Left lung (tissue), 10 donors: ENCODE results near the gene PALLD. TPM values are rescaled to one million over a fixed set of nuclear protein-coding genes. Genes with fewer than 3 reads are reported as not detected.

ENCODE experiments used
- ATAC-seq: fragments of 200-7000 bp; cut with Tn5 transposase; one replicate; pipeline ENCODE4 v1.9.1; 2020; ENCODE audit warnings: moderate library complexity
- DNase-seq, 4 donors: peaks; one replicate each; pipeline ENCODE4 v3.0.0-alpha.2; 2013 to 2020
- H3K27ac ChIP-seq, 2 donors: fragments of 200-600 bp; sonication (generic) in 1 of 2; one replicate each; pipeline versions ENCODE4 v1.5.0 to v1.8.0; 2020 to 2021
- H3K27me3 ChIP-seq, 2 donors: fragments of 200-600 bp; sonication (generic) in 1 of 2; one replicate each; pipeline versions ENCODE4 v1.5.0 to v1.8.0; 2020 to 2021
- H3K36me3 ChIP-seq, 2 donors: fragments of 200-600 bp; sonication (generic) in 1 of 2; one replicate each; pipeline versions ENCODE4 v1.5.0 to v1.8.0; 2020 to 2021
- H3K4me1 ChIP-seq, 2 donors: fragments of 200-600 bp; one replicate each; pipeline ENCODE4 v1.8.0; 2021
- H3K4me3 ChIP-seq, 2 donors: fragments of 200-600 bp; sonication (generic) in 1 of 2; one replicate each; pipeline versions ENCODE4 v1.5.0 to v1.8.0; 2020 to 2021; ENCODE audit warnings: mild to moderate bottlenecking in 1 of 2
- H3K9me3 ChIP-seq, 2 donors: fragments of 200-600 bp; sonication (generic) in 1 of 2; one replicate each; pipeline versions ENCODE4 v1.5.0 to v1.8.0; 2020 to 2021
- CTCF ChIP-seq, 2 donors: fragments of 200-600 bp; sonication (generic) in 1 of 2; IDR thresholded peaks; one replicate each; pipeline versions ENCODE4 v1.5.0 to v1.8.0; 2021; ENCODE audit warnings: antibody characterized with exemption in 2 of 2
- intact Hi-C, 2 donors: fragments of 100-400 bp; cut with DNase I; formaldehyde crosslinking; loops; one replicate each; pipeline versions ENCODE4 v1.11.2 to v1.14.2; 2022
- polyA plus RNA-seq, 6 donors: library from polyadenylated mRNA; unstranded; fragments of 120-200 nt; gene quantifications; one replicate each; pipeline ENCODE4 v1.2.1, GENCODE V29; 2013; ENCODE audit not compliant: insufficient read length in 6 of 6
- total RNA-seq, 2 donors: library from RNA; stranded (reverse); fragmentation: NEBNext Ultra II Directional; extraction: Animal tissue kit (Norgen Biotek cat#: 25700); gene quantifications; one replicate each; pipeline ENCODE4 v1.2.1, GENCODE V29; 2021
- donor health status: DM: no; HTN: yes; CAD: no.
- donor health status: DM: no; HTN: no; CAD: no.

PALLD gene
- total and polyA plus RNA-seq, 8 donors: 67.5 to 194 (median 80.4) TPM

- H3K4me3 ChIP-seq: no peak overlapping the region
- ATAC-seq: no peak
- H3K4me1 ChIP-seq: peaks cover 0 to 11% of the 10 kb centered on the region in 2 donors
- intact Hi-C loops: no loop called here
- no peaks in the 10 kb centered on the region for H3K9me3 ChIP-seq
- H3K27ac ChIP-seq: peak overlapping the region in 1 of 2 donors; percentile 80
- TF ChIP-seq CTCF (IDR thresholded peaks at IDR 0.05): no peak
- H3K27me3 ChIP-seq: peaks cover 0 to 42% of the 10 kb centered on the region in 2 donors
- H3K36me3 ChIP-seq: no peaks in the 10 kb centered on the region
- no peak for DNase-seq
Observed at GRCh38 chr4:168636040-168636439, 139.2 kb downstream of the PALLD start.

- intact Hi-C loops: no loop called here
- H3K4me3 ChIP-seq: no peak overlapping the region
- ATAC-seq (peak; percentile 8), DNase-seq (no peak)
- H3K36me3 ChIP-seq: no peaks in the 10 kb centered on the region
- peaks cover 0 to 36% of the 10 kb centered on the region in 2 donors for H3K27me3 ChIP-seq
- peaks cover 0 to 8% of the 10 kb centered on the region in 2 donors for H3K4me1 ChIP-seq
- peak overlapping the region; percentile 46 to 80 for H3K27ac ChIP-seq
- H3K9me3 ChIP-seq: no peaks in the 10 kb centered on the region
- no peak for TF ChIP-seq CTCF (IDR thresholded peaks at IDR 0.05)
Observed at GRCh38 chr4:168636506-168637196, 139.8 kb downstream of the PALLD start.

GRCh38 chr4:168637872-168638756 lies 141.3 kb downstream of the PALLD start:
- TF ChIP-seq CTCF (IDR thresholded peaks at IDR 0.05): no peak
- Histone ChIP-seq H3K4me1 (no peaks in the 10 kb centered on the region), H3K27ac (no peak overlapping the region), H3K9me3 (no peaks in the 10 kb centered on the region), H3K36me3 (no peaks in the 10 kb centered on the region), H3K4me3 (no peak overlapping the region), H3K27me3 (peaks cover 0 to 22% of the 10 kb centered on the region in 2 donors)
- no peak for ATAC-seq
- intact Hi-C loops: no loop called here
- DNase-seq: no peak

GRCh38 chr4:168639914-168640313 lies 143.1 kb downstream of the PALLD start:
- Histone ChIP-seq H3K27ac (no peak overlapping the region), H3K9me3 (no peaks in the 10 kb centered on the region), H3K4me1 (no peaks in the 10 kb centered on the region), H3K27me3 (peaks cover 0 to 4% of the 10 kb centered on the region in 2 donors), H3K36me3 (no peaks in the 10 kb centered on the region), H3K4me3 (no peak overlapping the region)
- intact Hi-C loops: no loop called here
- DNase-seq (no peak), ATAC-seq (no peak)
- TF ChIP-seq CTCF (IDR thresholded peaks at IDR 0.05): no peak

GRCh38 chr4:168641811-168642140 lies 144.9 kb downstream of the PALLD start:
- Histone ChIP-seq H3K9me3 (no peaks in the 10 kb centered on the region), H3K27ac (peak overlapping the region in 1 of 2 donors; percentile 37), H3K27me3 (no peaks in the 10 kb centered on the region), H3K4me3 (no peak overlapping the region), H3K36me3 (no peaks in the 10 kb centered on the region), H3K4me1 (no peaks in the 10 kb centered on the region)
- DNase-seq (no peak), ATAC-seq (no peak)
- intact Hi-C loops: no loop called here
- TF ChIP-seq CTCF (IDR thresholded peaks at IDR 0.05): no peak
